Esophagus muscularis mucosa (tissue), 3 donors: ENCODE results near the gene HRH2.

ENCODE experiments used
- POLR2A ChIP-seq: fragments of 450-650 bp; IDR thresholded peaks from one replicate; pipeline ENCODE4 v1.6.1; 2017; ENCODE audit warnings: antibody characterized with exemption, moderate library complexity, mild to moderate bottlenecking, low read depth
- POLR2AphosphoS5 ChIP-seq, 2 donors: sonication (generic); formaldehyde crosslinking; IDR thresholded peaks; one replicate each; pipeline ENCODE4 v1.6.1; 2017; ENCODE audit warnings: antibody characterized with exemption in 2 of 2
- TF ChIP-seq, protein P1 (sequence below), 3 experiments: fragments of 200-600 bp in 2 of 3; fragments of 450-650 bp in 1 of 3; sonication (generic) in 2 of 3; IDR thresholded peaks; one replicate each; pipeline ENCODE4 v1.5.1; 2017 to 2019; ENCODE audit warnings: antibody characterized with exemption in 3 of 3, mild to moderate bottlenecking in 2 of 3, moderate library complexity in 1 of 3

DNA sequence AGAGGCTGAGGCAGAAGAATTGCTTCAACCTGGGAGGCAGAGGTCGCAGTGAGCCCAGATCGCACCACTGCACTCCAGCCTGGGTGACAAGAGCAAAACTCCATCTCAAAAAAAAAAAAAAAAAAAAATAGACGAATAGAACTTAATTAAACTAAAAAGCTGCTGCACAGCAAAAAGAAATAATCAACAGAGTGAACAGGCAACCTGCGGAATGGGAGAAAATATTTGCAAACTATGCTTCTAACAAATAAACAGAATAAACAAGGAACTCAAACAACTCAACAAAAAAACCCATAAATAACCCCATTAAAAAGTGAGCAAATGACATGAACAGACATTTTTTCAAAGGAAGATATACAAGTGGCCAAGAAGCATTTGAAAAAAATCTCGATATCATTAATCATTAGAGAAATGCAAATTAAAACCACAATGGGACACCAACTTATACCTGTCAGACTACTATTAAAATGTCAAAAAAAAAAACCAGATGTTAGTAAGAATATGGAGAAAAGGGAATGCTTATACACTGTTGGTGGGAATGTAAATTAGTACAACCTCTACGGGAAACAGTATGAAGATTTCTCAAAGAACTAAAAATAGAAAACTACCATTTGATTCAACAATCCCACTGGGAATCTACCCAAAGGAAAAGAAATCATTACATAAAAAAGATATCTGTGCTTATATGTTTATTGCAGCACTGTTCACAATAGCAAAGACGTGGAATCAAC is 21.9 kb upstream of the HRH2 start:
- TF ChIP-seq, protein P1, sequence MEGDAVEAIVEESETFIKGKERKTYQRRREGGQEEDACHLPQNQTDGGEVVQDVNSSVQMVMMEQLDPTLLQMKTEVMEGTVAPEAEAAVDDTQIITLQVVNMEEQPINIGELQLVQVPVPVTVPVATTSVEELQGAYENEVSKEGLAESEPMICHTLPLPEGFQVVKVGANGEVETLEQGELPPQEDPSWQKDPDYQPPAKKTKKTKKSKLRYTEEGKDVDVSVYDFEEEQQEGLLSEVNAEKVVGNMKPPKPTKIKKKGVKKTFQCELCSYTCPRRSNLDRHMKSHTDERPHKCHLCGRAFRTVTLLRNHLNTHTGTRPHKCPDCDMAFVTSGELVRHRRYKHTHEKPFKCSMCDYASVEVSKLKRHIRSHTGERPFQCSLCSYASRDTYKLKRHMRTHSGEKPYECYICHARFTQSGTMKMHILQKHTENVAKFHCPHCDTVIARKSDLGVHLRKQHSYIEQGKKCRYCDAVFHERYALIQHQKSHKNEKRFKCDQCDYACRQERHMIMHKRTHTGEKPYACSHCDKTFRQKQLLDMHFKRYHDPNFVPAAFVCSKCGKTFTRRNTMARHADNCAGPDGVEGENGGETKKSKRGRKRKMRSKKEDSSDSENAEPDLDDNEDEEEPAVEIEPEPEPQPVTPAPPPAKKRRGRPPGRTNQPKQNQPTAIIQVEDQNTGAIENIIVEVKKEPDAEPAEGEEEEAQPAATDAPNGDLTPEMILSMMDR (IDR thresholded peaks at IDR 0.05), result no peak
- TF ChIP-seq POLR2AphosphoS5 (IDR thresholded peaks at IDR 0.05), result no peak
- no peak for TF ChIP-seq POLR2A
